ENCODE results near the gene HPGDS. TPM values are rescaled to one million over a fixed set of nuclear protein-coding genes. Genes with fewer than 3 reads are reported as not detected.

Gene HPGDS
- polyA plus RNA-seq, 1 of the 3 experiments (the other 2 are of a cell fraction): not detected

- no peaks in the 10 kb centered on the region for H3F3A ChIP-seq (replicated peaks; ENCODE audit: insufficient read depth)
- H4K20me1 ChIP-seq (ENCODE audit: insufficient read depth): no peaks in the 10 kb centered on the region
- WGBS (ENCODE audit: low lambda C conversion rate): 61% methylated on average over 5 of the region's 5 CpGs
- H3K27ac ChIP-seq (ENCODE audit: low read depth in 2 of 2, low read length in 1 of 2): no peak overlapping the region
- CTCF ChIA-PET: interaction anchor here (1.0 to 2.5 kb wide), 3 partner anchors 11 to 17 kb away, joined by 3 to 11 read pairs (median 6); no protein-coding TSS in a partner anchor
- H3K27me3 ChIP-seq (ENCODE audit: insufficient read depth): no peaks in the 10 kb centered on the region
- H3K79me2 ChIP-seq (ENCODE audit: insufficient read depth): no peaks in the 10 kb centered on the region
- no peaks in the 10 kb centered on the region; a peak in 2 of 4 replicates for H3K4me1 ChIP-seq (ENCODE audit: control insufficient read depth in 1 of 2, insufficient read depth in 2 of 2, low read depth in 1 of 2, low read length in 1 of 2)
- no peaks in the 10 kb centered on the region for H3K36me3 ChIP-seq (replicated peaks in 1 of 2; ENCODE audit: control insufficient read depth in 1 of 2, insufficient read depth in 2 of 2, low read length in 1 of 2)
- no peak overlapping the region for H2AFZ ChIP-seq (ENCODE audit: low read depth)
- no peak overlapping the region for H3K4me3 ChIP-seq (ENCODE audit: low read depth in 2 of 2, low read length in 1 of 2)
- no peak overlapping the region for H3K4me2 ChIP-seq
- H3K9ac ChIP-seq: no peak overlapping the region
- no peak for DNase-seq
- TF ChIP-seq FOXM1 (IDR thresholded peaks at IDR 0.05; ENCODE audit: low read depth) (no peak), MEF2A (IDR thresholded peaks at IDR 0.05; ENCODE audit: borderline replicate concordance, low read depth) (no peak), NRF1 (IDR thresholded peaks at IDR 0.05; ENCODE audit: low read depth, low read length) (no peak), FOSL2 (IDR thresholded peaks at IDR 0.05; ENCODE audit: borderline replicate concordance, low read depth) (no peak), EZH2phosphoT487 (IDR thresholded peaks at IDR 0.05; ENCODE audit: borderline replicate concordance, low read depth) (no peak), NFIC (IDR thresholded peaks at IDR 0.05; ENCODE audit: borderline replicate concordance) (no peak)
- TF ChIP-seq, protein P1, sequence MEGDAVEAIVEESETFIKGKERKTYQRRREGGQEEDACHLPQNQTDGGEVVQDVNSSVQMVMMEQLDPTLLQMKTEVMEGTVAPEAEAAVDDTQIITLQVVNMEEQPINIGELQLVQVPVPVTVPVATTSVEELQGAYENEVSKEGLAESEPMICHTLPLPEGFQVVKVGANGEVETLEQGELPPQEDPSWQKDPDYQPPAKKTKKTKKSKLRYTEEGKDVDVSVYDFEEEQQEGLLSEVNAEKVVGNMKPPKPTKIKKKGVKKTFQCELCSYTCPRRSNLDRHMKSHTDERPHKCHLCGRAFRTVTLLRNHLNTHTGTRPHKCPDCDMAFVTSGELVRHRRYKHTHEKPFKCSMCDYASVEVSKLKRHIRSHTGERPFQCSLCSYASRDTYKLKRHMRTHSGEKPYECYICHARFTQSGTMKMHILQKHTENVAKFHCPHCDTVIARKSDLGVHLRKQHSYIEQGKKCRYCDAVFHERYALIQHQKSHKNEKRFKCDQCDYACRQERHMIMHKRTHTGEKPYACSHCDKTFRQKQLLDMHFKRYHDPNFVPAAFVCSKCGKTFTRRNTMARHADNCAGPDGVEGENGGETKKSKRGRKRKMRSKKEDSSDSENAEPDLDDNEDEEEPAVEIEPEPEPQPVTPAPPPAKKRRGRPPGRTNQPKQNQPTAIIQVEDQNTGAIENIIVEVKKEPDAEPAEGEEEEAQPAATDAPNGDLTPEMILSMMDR (IDR thresholded peaks at IDR 0.05): no peak
- TF ChIP-seq, protein P2, sequence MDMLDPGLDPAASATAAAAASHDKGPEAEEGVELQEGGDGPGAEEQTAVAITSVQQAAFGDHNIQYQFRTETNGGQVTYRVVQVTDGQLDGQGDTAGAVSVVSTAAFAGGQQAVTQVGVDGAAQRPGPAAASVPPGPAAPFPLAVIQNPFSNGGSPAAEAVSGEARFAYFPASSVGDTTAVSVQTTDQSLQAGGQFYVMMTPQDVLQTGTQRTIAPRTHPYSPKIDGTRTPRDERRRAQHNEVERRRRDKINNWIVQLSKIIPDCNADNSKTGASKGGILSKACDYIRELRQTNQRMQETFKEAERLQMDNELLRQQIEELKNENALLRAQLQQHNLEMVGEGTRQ (IDR thresholded peaks at IDR 0.05; ENCODE audit: borderline replicate concordance, low read depth, low read length): no peak
- no peaks in the 10 kb centered on the region for H3K9me2 ChIP-seq
- POLR2A ChIA-PET: no interaction called here
- no peaks in the 10 kb centered on the region for H3K9me3 ChIP-seq
Observed at GRCh38 chr4:94344457-94344856, 1.8 kb upstream of the HPGDS start.

GRCh38 chr4:94341481-94342370 is 910 bp downstream of the HPGDS start:
- H3K36me3 ChIP-seq (replicated peaks in 1 of 2; ENCODE audit: control insufficient read depth in 1 of 2, insufficient read depth in 2 of 2, low read length in 1 of 2): no peaks in the 10 kb centered on the region
- CTCF ChIA-PET: interaction anchor here (0.8 to 1.9 kb wide), 2 partner anchors 12 to 65 kb away, joined by 4 read pairs; no protein-coding TSS in a partner anchor

More at GRCh38 chr4:94341481-94342370, 910 bp downstream of the HPGDS start:
- Histone ChIP-seq H3K27ac (ENCODE audit: low read depth in 2 of 2, low read length in 1 of 2) (no peak overlapping the region), H3K9me2 (no peaks in the 10 kb centered on the region), H3F3A (replicated peaks; ENCODE audit: insufficient read depth) (no peaks in the 10 kb centered on the region), H3K9me3 (no peaks in the 10 kb centered on the region), H3K9ac (no peak overlapping the region), H3K4me2 (no peak overlapping the region), H3K4me1 (ENCODE audit: control insufficient read depth in 1 of 2, insufficient read depth in 2 of 2, low read depth in 1 of 2, low read length in 1 of 2) (no peaks in the 10 kb centered on the region; a peak in 1 of 4 replicates), H2AFZ (ENCODE audit: low read depth) (peak overlapping the region; percentile 25; the same call in 1 of the 2 replicates), H4K20me1 (ENCODE audit: insufficient read depth) (no peaks in the 10 kb centered on the region), H3K4me3 (ENCODE audit: low read depth in 2 of 2, low read length in 1 of 2) (no peak overlapping the region), H3K79me2 (ENCODE audit: insufficient read depth) (no peaks in the 10 kb centered on the region), H3K27me3 (ENCODE audit: insufficient read depth) (no peaks in the 10 kb centered on the region)
- POLR2A ChIA-PET: no interaction called here
- TF ChIP-seq, protein P1 (IDR thresholded peaks at IDR 0.05): no peak
- DNase-seq: no peak
- WGBS (ENCODE audit: low lambda C conversion rate): 92% methylated on average over 3 of the region's 3 CpGs

All from SK-N-SH (cell line).